HEK293 (cell line): ENCODE measurements around the gene FREM1.

Source experiments
- CTCF ChIA-PET: fragments of 350-600 bp; formaldehyde crosslinking; extraction: SDS; loops from one replicate; lab custom pipeline; 2021; ENCODE audit warnings: antibody characterized with exemption; lab: Yijun Ruan, JAX
- POLR2A ChIA-PET: fragments of 300-600 bp; formaldehyde crosslinking; extraction: SDS; loops from one replicate; lab custom pipeline; 2020; ENCODE audit warnings: antibody characterized with exemption, inconsistent platforms; lab: Yijun Ruan, JAX
- H3K27ac ChIP-seq: fragments of 200-500 bp; sonication (Bioruptor generic); 2 replicates; pipeline ENCODE4 v1.5.1; 2014; ENCODE audit warnings: low read depth, low read length, control low read depth, inconsistent platforms; ENCODE audit errors: extremely low read depth
- H3K36me3 ChIP-seq, 2 experiments: fragments of 200-500 bp in 1 of 2; sonication (Bioruptor generic) in 1 of 2; 1 replicate in 1 of 2; 2 replicates in 1 of 2; pipeline ENCODE4 v1.5.1; 2014 to 2017; ENCODE audit warnings: inconsistent platforms in 2 of 2, low read length in 2 of 2; ENCODE audit not compliant: control insufficient read depth in 2 of 2, insufficient read depth in 1 of 2
- H3K4me1 ChIP-seq: fragments of 200-500 bp; sonication (Bioruptor generic); 2 replicates; pipeline ENCODE4 v1.5.1; 2014; ENCODE audit warnings: mild to moderate bottlenecking, low read length, inconsistent platforms; ENCODE audit not compliant: control insufficient read depth, insufficient read depth
- H3K4me3 ChIP-seq: 2 replicates; pipeline ENCODE4 v1.5.1; 2011; ENCODE audit warnings: low read depth, mild to moderate bottlenecking, control low read depth, low read length, moderate library complexity
- H3K9me3 ChIP-seq: fragments of 200-500 bp; sonication (Bioruptor generic); 2 replicates; pipeline ENCODE4 v1.5.1; 2014; ENCODE audit warnings: low read depth, low read length, inconsistent platforms; ENCODE audit not compliant: control insufficient read depth, insufficient read depth
- KLF10 ChIP-seq: fragments of 450-650 bp; IDR thresholded peaks from 2 replicates; pipeline ENCODE4 v1.5.1; 2018; ENCODE audit warnings: missing biosample characterization, mild to moderate bottlenecking, missing genetic modification characterization
- KLF16 ChIP-seq: fragments of 450-650 bp; formaldehyde crosslinking; IDR thresholded peaks from 2 replicates; pipeline ENCODE4 v1.5.1; 2017; ENCODE audit warnings: missing biosample characterization, missing genetic modification characterization
- SALL2 ChIP-seq: fragments of 450-650 bp; formaldehyde crosslinking; IDR thresholded peaks from 2 replicates; pipeline ENCODE4 v1.5.0; 2017; ENCODE audit warnings: missing biosample characterization, mild to moderate bottlenecking, missing genetic modification characterization, borderline replicate concordance
- SCRT2 ChIP-seq: fragments of 450-650 bp; formaldehyde crosslinking; IDR thresholded peaks from 2 replicates; pipeline ENCODE4 v1.5.1; 2016; ENCODE audit warnings: missing biosample characterization, missing genetic modification characterization
- ZBTB20 ChIP-seq: fragments of 450-650 bp; formaldehyde crosslinking; IDR thresholded peaks from 2 replicates; pipeline ENCODE4 v1.5.1; 2016; ENCODE audit warnings: missing biosample characterization, missing genetic modification characterization
- ZBTB21 ChIP-seq: fragments of 450-650 bp; formaldehyde crosslinking; IDR thresholded peaks from 2 replicates; pipeline ENCODE4 v1.5.1; 2017; ENCODE audit warnings: missing biosample characterization, missing genetic modification characterization
- ZFHX2 ChIP-seq: fragments of 450-650 bp; formaldehyde crosslinking; conservative IDR thresholded peaks from 2 replicates; pipeline ENCODE4 v1.5.1; 2016; ENCODE audit warnings: missing biosample characterization, missing genetic modification characterization
- ZIC2 ChIP-seq: fragments of 450-650 bp; formaldehyde crosslinking; IDR thresholded peaks from 2 replicates; pipeline ENCODE4 v1.5.1; 2016; ENCODE audit warnings: missing biosample characterization, missing genetic modification characterization
- ZNF24 ChIP-seq: fragments of 450-650 bp; formaldehyde crosslinking; IDR thresholded peaks from 2 replicates; pipeline ENCODE4 v1.5.1; 2016; ENCODE audit warnings: missing biosample characterization, missing genetic modification characterization
- ZNF292 ChIP-seq: fragments of 450-650 bp; formaldehyde crosslinking; IDR thresholded peaks from 2 replicates; pipeline ENCODE4 v1.5.1; 2016; ENCODE audit warnings: low read depth, missing biosample characterization, missing genetic modification characterization, borderline replicate concordance
- ZNF423 ChIP-seq: fragments of 450-650 bp; formaldehyde crosslinking; IDR thresholded peaks from 2 replicates; pipeline ENCODE4 v1.5.1; 2016; ENCODE audit warnings: missing biosample characterization, missing genetic modification characterization
- ZNF426 ChIP-seq: fragments of 450-650 bp; formaldehyde crosslinking; IDR thresholded peaks from 2 replicates; pipeline ENCODE4 v1.5.1; 2017; ENCODE audit warnings: missing biosample characterization, missing genetic modification characterization, mild to moderate bottlenecking, inconsistent platforms, moderate library complexity
- ZNF501 ChIP-seq: fragments of 450-650 bp; formaldehyde crosslinking; IDR thresholded peaks from 2 replicates; pipeline ENCODE4 v1.5.1; 2016; ENCODE audit warnings: missing biosample characterization, missing genetic modification characterization
- ZNF514 ChIP-seq: fragments of 450-650 bp; formaldehyde crosslinking; IDR thresholded peaks from 2 replicates; pipeline ENCODE4 v1.5.1; 2016; ENCODE audit warnings: missing biosample characterization, missing genetic modification characterization
- ZNF555 ChIP-seq: fragments of 450-650 bp; formaldehyde crosslinking; conservative IDR thresholded peaks from 2 replicates; pipeline ENCODE4 v1.5.1; 2017; ENCODE audit warnings: missing biosample characterization, mild to moderate bottlenecking, missing genetic modification characterization, inconsistent platforms
- ZNF560 ChIP-seq: fragments of 450-650 bp; formaldehyde crosslinking; IDR thresholded peaks from 2 replicates; pipeline ENCODE4 v1.5.1; 2017; ENCODE audit warnings: missing biosample characterization, missing genetic modification characterization, borderline replicate concordance
- ZNF571 ChIP-seq: fragments of 450-650 bp; formaldehyde crosslinking; IDR thresholded peaks from 2 replicates; pipeline ENCODE4 v1.5.0; 2017; ENCODE audit warnings: missing biosample characterization, missing genetic modification characterization
- ZNF623 ChIP-seq: fragments of 450-650 bp; formaldehyde crosslinking; IDR thresholded peaks from 2 replicates; pipeline ENCODE4 v1.5.1; 2016; ENCODE audit warnings: missing biosample characterization, missing genetic modification characterization
- ZNF777 ChIP-seq: fragments of 450-650 bp; formaldehyde crosslinking; IDR thresholded peaks from 2 replicates; pipeline ENCODE4 v1.5.1; 2017; ENCODE audit warnings: missing biosample characterization, missing genetic modification characterization, borderline replicate concordance
- TF ChIP-seq, protein P1 (sequence below): fragments of 450-650 bp; formaldehyde crosslinking; IDR thresholded peaks from 2 replicates; pipeline ENCODE4 v1.5.1; 2016; ENCODE audit warnings: missing biosample characterization, missing genetic modification characterization
- TF ChIP-seq, protein P2 (sequence below): fragments of 450-650 bp; formaldehyde crosslinking; IDR thresholded peaks from 2 replicates; pipeline ENCODE4 v1.5.1; 2016; ENCODE audit warnings: missing biosample characterization, missing genetic modification characterization
- TF ChIP-seq, protein P3 (sequence below): fragments of 450-650 bp; formaldehyde crosslinking; IDR thresholded peaks from 2 replicates; pipeline ENCODE4 v1.5.1; 2016; ENCODE audit warnings: missing biosample characterization, missing genetic modification characterization
- TF ChIP-seq, protein P4 (sequence below): fragments of 450-650 bp; formaldehyde crosslinking; IDR thresholded peaks from 2 replicates; pipeline ENCODE4 v1.5.1; 2016; ENCODE audit warnings: missing biosample characterization, missing genetic modification characterization

The FREM1 gene

DNA sequence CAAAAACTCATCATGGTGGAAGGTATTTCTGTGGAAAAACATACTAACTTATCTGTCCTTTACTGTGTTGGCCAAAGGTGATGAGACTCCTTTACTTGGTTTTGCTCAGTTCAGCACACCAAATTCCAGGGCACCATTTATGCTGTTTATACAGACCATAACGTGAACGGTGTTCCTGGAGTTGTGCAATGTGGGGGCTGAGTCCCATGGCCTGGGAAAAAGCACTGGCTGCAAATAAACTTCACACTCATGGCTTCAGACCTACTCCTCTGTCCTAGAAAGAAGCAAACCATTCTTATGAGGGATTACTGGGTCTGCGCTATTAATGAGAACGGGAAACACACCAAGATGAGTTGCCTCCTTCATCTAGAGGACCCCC, 10.4 kb downstream of the FREM1 start:
- POLR2A ChIA-PET, result no interaction called here
- Histone ChIP-seq H3K4me1 (no peaks in the 10 kb centered on the region), H3K9me3 (no peaks in the 10 kb centered on the region), H3K36me3 (no peaks in the 10 kb centered on the region), H3K27ac (no peak overlapping the region), H3K4me3 (no peak overlapping the region)
- no peak for TF ChIP-seq ZNF514 (tag by site-specific recombination)
- no peak for TF ChIP-seq ZFHX2 (tag by site-specific recombination)
- TF ChIP-seq ZNF555, result no peak
- no peak for TF ChIP-seq ZNF24 (tag by site-specific recombination)
- TF ChIP-seq, protein P1, sequence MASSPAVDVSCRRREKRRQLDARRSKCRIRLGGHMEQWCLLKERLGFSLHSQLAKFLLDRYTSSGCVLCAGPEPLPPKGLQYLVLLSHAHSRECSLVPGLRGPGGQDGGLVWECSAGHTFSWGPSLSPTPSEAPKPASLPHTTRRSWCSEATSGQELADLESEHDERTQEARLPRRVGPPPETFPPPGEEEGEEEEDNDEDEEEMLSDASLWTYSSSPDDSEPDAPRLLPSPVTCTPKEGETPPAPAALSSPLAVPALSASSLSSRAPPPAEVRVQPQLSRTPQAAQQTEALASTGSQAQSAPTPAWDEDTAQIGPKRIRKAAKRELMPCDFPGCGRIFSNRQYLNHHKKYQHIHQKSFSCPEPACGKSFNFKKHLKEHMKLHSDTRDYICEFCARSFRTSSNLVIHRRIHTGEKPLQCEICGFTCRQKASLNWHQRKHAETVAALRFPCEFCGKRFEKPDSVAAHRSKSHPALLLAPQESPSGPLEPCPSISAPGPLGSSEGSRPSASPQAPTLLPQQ, result no peak
- TF ChIP-seq ZIC2, result no peak
- no peak for TF ChIP-seq ZBTB21 (tag by site-specific recombination)
- no peak for TF ChIP-seq ZBTB20
- no peak for TF ChIP-seq ZNF777 (tag by site-specific recombination)
- TF ChIP-seq, protein P2, sequence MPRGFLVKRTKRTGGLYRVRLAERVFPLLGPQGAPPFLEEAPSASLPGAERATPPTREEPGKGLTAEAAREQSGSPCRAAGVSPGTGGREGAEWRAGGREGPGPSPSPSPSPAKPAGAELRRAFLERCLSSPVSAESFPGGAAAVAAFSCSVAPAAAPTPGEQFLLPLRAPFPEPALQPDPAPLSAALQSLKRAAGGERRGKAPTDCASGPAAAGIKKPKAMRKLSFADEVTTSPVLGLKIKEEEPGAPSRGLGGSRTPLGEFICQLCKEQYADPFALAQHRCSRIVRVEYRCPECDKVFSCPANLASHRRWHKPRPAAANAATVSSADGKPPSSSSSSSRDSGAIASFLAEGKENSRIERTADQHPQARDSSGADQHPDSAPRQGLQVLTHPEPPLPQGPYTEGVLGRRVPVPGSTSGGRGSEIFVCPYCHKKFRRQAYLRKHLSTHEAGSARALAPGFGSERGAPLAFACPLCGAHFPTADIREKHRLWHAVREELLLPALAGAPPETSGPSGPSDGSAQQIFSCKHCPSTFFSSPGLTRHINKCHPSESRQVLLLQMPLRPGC (tag by site-specific recombination), result no peak
- CTCF ChIA-PET, result no interaction called here

DNA sequence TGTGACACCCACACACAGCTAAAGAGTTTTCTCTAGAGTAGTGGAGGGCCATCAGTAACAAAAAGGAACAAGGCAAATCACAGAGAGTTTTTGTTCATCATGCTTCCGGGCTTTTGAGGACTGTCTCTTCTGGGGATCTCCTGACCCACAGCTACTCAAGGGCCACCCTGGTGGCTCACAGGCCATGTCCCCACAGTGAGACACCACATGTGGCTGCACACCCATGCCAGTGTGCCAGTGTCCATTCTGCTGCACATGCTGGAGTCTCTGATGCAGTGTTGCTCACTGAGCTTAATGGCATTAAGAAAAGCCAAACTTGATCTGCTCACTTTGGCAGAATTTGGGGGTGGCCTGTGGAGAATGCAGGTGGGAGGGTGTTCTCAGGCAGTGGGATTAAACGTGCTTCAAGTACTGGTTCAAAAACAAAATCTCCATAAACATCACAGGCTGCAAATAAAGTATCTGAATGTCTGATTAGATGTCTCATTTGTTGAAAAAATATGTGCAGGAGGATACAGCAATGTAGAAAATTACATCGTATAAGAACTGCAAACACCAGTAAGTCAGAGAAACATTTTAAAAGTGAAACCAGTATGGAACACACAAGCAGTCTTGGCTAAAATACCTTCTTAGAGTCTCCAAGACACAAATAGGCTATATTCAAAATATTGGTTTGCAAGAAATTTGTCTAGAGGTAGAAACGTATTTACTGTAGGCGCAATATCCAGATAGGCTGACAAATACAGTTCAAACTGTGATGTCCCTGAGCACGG, 11.0 kb downstream of the FREM1 start:
- no peaks in the 10 kb centered on the region for H3K36me3 ChIP-seq
- CTCF ChIA-PET, result no interaction called here
- H3K27ac ChIP-seq, result no peak overlapping the region
- no peaks in the 10 kb centered on the region for H3K4me1 ChIP-seq
- no peaks in the 10 kb centered on the region for H3K9me3 ChIP-seq
- POLR2A ChIA-PET, result no interaction called here
- no peak overlapping the region for H3K4me3 ChIP-seq
- TF ChIP-seq ZNF623 (tag by site-specific recombination) (no peak), SCRT2 (no peak), ZNF560 (tag by site-specific recombination) (no peak), ZNF571 (tag by site-specific recombination) (no peak), KLF16 (tag by site-specific recombination) (no peak), ZNF292 (tag by site-specific recombination) (no peak), KLF10 (tag by site-specific recombination) (no peak), ZNF501 (tag by site-specific recombination) (no peak), ZNF426 (tag by site-specific recombination) (no peak), SALL2 (tag by site-specific recombination) (no peak), ZNF423 (tag by site-specific recombination) (no peak)
- TF ChIP-seq, protein P3, sequence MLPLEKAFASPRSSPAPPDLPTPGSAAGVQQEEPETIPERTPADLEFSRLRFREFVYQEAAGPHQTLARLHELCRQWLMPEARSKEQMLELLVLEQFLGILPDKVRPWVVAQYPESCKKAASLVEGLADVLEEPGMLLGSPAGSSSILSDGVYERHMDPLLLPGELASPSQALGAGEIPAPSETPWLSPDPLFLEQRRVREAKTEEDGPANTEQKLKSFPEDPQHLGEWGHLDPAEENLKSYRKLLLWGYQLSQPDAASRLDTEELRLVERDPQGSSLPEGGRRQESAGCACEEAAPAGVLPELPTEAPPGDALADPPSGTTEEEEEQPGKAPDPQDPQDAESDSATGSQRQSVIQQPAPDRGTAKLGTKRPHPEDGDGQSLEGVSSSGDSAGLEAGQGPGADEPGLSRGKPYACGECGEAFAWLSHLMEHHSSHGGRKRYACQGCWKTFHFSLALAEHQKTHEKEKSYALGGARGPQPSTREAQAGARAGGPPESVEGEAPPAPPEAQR (tag by site-specific recombination), result no peak
- TF ChIP-seq, protein P4, sequence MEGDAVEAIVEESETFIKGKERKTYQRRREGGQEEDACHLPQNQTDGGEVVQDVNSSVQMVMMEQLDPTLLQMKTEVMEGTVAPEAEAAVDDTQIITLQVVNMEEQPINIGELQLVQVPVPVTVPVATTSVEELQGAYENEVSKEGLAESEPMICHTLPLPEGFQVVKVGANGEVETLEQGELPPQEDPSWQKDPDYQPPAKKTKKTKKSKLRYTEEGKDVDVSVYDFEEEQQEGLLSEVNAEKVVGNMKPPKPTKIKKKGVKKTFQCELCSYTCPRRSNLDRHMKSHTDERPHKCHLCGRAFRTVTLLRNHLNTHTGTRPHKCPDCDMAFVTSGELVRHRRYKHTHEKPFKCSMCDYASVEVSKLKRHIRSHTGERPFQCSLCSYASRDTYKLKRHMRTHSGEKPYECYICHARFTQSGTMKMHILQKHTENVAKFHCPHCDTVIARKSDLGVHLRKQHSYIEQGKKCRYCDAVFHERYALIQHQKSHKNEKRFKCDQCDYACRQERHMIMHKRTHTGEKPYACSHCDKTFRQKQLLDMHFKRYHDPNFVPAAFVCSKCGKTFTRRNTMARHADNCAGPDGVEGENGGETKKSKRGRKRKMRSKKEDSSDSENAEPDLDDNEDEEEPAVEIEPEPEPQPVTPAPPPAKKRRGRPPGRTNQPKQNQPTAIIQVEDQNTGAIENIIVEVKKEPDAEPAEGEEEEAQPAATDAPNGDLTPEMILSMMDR (tag by site-specific recombination), result no peak
